ENCODE results near the gene ZNF215.

GRCh38 chr11:6919698-6920097 lies 6.5 kb upstream of the ZNF215 start:
- TF ChIP-seq CTCF (IDR thresholded peaks at IDR 0.05; ENCODE audit: low read depth, low read length) = no peak
- no peak for TF ChIP-seq POLR2A (IDR thresholded peaks at IDR 0.05; ENCODE audit: extremely low read depth, insufficient read length)
